Fibroblast of lung (primary cell): ENCODE data around the gene OCA2.

Experiments
- EZH2 ChIP-seq: IDR thresholded peaks from 2 replicates; pipeline ENCODE4 v1.5.1; 2012; ENCODE audit warnings: low read length, control low read depth, mild to moderate bottlenecking; ENCODE audit errors: missing control alignments
- TF ChIP-seq, protein P1 (sequence below), 2 donors: IDR thresholded peaks in 1 of 2; conservative IDR thresholded peaks in 1 of 2; 1 replicate in 1 of 2; 2 replicates in 1 of 2; pipeline ENCODE4 v1.5.1; 2011 to 2012; ENCODE audit warnings: low read length in 2 of 2, control low read depth in 1 of 2, inconsistent platforms in 1 of 2, low read depth in 1 of 2, mild to moderate bottlenecking in 1 of 2

- TF ChIP-seq, protein P1, sequence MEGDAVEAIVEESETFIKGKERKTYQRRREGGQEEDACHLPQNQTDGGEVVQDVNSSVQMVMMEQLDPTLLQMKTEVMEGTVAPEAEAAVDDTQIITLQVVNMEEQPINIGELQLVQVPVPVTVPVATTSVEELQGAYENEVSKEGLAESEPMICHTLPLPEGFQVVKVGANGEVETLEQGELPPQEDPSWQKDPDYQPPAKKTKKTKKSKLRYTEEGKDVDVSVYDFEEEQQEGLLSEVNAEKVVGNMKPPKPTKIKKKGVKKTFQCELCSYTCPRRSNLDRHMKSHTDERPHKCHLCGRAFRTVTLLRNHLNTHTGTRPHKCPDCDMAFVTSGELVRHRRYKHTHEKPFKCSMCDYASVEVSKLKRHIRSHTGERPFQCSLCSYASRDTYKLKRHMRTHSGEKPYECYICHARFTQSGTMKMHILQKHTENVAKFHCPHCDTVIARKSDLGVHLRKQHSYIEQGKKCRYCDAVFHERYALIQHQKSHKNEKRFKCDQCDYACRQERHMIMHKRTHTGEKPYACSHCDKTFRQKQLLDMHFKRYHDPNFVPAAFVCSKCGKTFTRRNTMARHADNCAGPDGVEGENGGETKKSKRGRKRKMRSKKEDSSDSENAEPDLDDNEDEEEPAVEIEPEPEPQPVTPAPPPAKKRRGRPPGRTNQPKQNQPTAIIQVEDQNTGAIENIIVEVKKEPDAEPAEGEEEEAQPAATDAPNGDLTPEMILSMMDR (conservative IDR thresholded peaks at IDR 0.05 in 1 of 2, IDR thresholded peaks at IDR 0.05 in 1 of 2; ENCODE audit: low read depth in 1 of 2, low read length in 2 of 2), result no peak
- TF ChIP-seq EZH2, result no peak
Observed at GRCh38 chr15:27742751-27743477, 356.2 kb downstream of the OCA2 start.
